Measurements from ENCODE around the gene PERP. TPM values are rescaled to one million over a fixed set of nuclear protein-coding genes. Genes with fewer than 3 reads are reported as not detected.

Gene PERP
- polyA plus RNA-seq, 12 donors, result 0.54 to 112 (median 1.0) TPM; not detected in 1

- no peak for DNase-seq
Measured at GRCh38 chr6:138073264-138073663, 34.0 kb downstream of the PERP start.

GRCh38 chr6:138063726-138064125 lies 43.5 kb downstream of the PERP start:
- no peak for DNase-seq

DNA sequence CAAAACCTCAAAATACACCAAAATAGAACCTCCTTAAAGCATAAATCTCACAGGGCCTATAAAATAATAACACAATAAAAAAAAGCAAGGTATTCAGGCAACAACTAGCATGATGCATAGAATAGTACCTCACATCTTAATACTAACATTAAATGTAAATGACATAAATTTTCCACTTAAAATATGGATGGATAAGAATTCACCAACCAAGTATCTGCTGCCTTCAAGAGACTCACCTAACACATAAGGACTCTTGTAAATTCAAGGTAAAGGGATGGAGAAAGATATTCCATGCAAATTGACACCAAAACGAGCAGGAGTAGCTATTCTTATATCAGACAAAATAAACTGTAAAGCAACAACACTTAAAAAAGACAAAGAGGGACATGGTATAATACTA lies 52.2 kb downstream of the PERP start:
- no peak for DNase-seq

- DNase-seq, result no peak
Measured at GRCh38 chr6:138052783-138053182, 54.4 kb downstream of the PERP start.

DNA sequence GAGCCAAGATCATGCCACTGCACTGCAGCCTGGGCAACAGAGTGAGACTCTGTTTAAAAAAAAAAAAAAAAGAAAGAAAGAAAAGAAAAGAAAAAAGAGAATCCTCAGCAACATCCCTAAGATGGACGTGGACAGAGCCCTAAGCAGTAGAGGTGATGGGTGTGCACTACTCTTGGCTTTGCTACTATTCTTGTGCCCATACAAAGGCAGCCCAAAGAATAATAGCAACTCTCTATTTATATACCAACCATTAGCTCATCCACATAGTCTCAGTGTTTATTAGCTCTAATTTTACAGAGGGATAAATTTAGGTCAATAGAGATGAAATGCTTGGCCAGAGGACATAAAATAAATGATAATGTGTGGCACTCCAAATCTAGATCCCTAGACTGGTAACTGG lies 62.2 kb downstream of the PERP start:
- DNase-seq, result no peak

DNA sequence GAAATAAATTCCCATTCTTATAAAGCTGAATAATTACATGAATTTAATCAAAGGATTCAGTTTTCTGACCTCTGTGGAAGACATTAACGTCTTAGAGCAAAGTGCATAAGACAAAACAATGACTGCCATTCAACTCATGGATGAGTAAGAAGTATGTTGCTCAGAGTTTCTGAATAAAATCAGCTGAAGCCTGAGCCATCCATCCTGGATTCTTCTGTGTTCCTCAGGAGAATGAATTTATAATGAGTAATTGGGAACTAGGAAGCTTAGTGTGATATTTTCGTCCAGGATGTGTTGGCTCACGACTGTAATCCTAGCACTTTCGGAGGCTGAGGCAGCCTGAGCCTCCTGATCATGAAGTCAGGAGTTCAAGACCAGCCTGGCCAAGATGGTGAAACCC lies 62.8 kb downstream of the PERP start:
- DNase-seq, result no peak

Other genes starting within 250 kb of the PERP start
- 10 to 100 TPM in 11 of 12 donors, not detected in 1; 10.5 to 31.1 (median 19.3) TPM for gene TNFAIP3, start 240.2 kb downstream of the PERP start, polyA plus RNA-seq (ENCODE audit: insufficient read length in 12 of 12)
- gene ARFGEF3, start 54.5 kb upstream of the PERP start, polyA plus RNA-seq (ENCODE audit: insufficient read length in 12 of 12), result 1 to 10 TPM in 5 of 12 donors, under 1 TPM in 6, not detected in 1; 0.36 to 4.2 (median 0.82) TPM
- gene PBOV1, start 111.1 kb upstream of the PERP start, polyA plus RNA-seq (ENCODE audit: insufficient read length in 12 of 12), result under 1 TPM in 2 of 12 donors, not detected in 10; 0.05 to 0.07 TPM